ENCODE results near the gene OCA2. TPM values are rescaled to one million over a fixed set of nuclear protein-coding genes. Genes with fewer than 3 reads are reported as not detected.

OCA2 gene
- total and polyA plus RNA-seq, 2 of the 4 experiments (the other 2 are of a cell fraction): under 0.01 to 0.03 TPM

- no TSS peak for BruUV-seq (replicated peaks)
- H4K8ac ChIP-seq (ENCODE audit: low read depth in 2 of 2, low read length in 2 of 2): no peak overlapping the region
- peak; percentile 100 for ATAC-seq (ENCODE audit: low read depth)
- H3K27ac ChIP-seq (ENCODE audit: insufficient read depth, low read length): no peak overlapping the region
- no peak overlapping the region for H3K4me3 ChIP-seq (ENCODE audit: insufficient read depth, low read depth, low read length)
- no peak overlapping the region for H2BK5ac ChIP-seq (ENCODE audit: low read depth, low read length, poor library complexity, severe bottlenecking)
- no peak overlapping the region for H2BK20ac ChIP-seq (ENCODE audit: low read depth, low read length)
- H3K18ac ChIP-seq (ENCODE audit: low read depth, low read length): no peak overlapping the region
- H2BK120ac ChIP-seq (ENCODE audit: low read depth, low read length): no peak overlapping the region
- H3K4me1 ChIP-seq (ENCODE audit: control insufficient read depth, insufficient read depth, low read length): no peaks in the 10 kb centered on the region
- H2BK15ac ChIP-seq (ENCODE audit: low read depth, low read length): no peak overlapping the region
- H3K79me1 ChIP-seq (ENCODE audit: low read depth in 1 of 2, low read length in 2 of 2): no peaks in the 10 kb centered on the region
- H2AFZ ChIP-seq (replicated peaks; ENCODE audit: low read length, poor library complexity): peak overlapping the region; percentile 73
- H3K9me3 ChIP-seq (ENCODE audit: control insufficient read depth, insufficient read depth, low read length): no peaks in the 10 kb centered on the region
- no peak overlapping the region for H3K56ac ChIP-seq (ENCODE audit: extremely low read depth, insufficient read depth, low read length)
- dilution Hi-C loops (cut with HindIII; ENCODE audit: low sequenced_read_pairs, unreplicated experiment): no loop called here
- H3K4ac ChIP-seq (ENCODE audit: low read depth, low read length): no peak overlapping the region
- ChIA-PET POLR2A (ENCODE audit: unreplicated experiment) (no interaction called here), CTCF (no interaction called here)
- peak; percentile 61 for TF ChIP-seq RAD21 (IDR thresholded peaks at IDR 0.05; ENCODE audit: low read length)
- no peak for TF ChIP-seq MAFK (IDR thresholded peaks at IDR 0.05; ENCODE audit: low read depth, low read length)
- TF ChIP-seq CTCF (conservative IDR thresholded peaks at IDR 0.05; ENCODE audit: low read depth, low read length): peak; percentile 66
- TF ChIP-seq SMC3 (IDR thresholded peaks at IDR 0.05; ENCODE audit: low read depth, low read length): peak; percentile 39
- no peak overlapping the region for H3K4me2 ChIP-seq (ENCODE audit: low read depth, low read length)
- no CpG with 5 or more reads among the region's 2 CpGs for WGBS, 2 experiments (ENCODE audit: extremely low coverage in 2 of 2, insufficient read length in 1 of 2)
- no peak overlapping the region for H2AK5ac ChIP-seq (ENCODE audit: low read depth, low read length)
- DNase-seq: peak; percentile 46
- H3K23ac ChIP-seq (ENCODE audit: low read depth, low read length): no peak overlapping the region
- H3K14ac ChIP-seq (replicated peaks; ENCODE audit: low read depth, low read length): no peak overlapping the region
- in situ Hi-C loops (cut with MboI; ENCODE audit: low sequenced_read_pairs): no loop called here
- H3K9ac ChIP-seq (ENCODE audit: low read depth, low read length): no peak overlapping the region
- no peaks in the 10 kb centered on the region for H3K36me3 ChIP-seq (ENCODE audit: control insufficient read depth, insufficient read depth, low read length)
- no peak overlapping the region for H4K91ac ChIP-seq (ENCODE audit: insufficient read depth, low read depth, low read length)
- no peak overlapping the region for H4K5ac ChIP-seq (ENCODE audit: low read depth, low read length)
- peaks cover 2% of the 10 kb centered on the region; the same call in 1 of the 2 replicates for H3K27me3 ChIP-seq (ENCODE audit: control insufficient read depth, insufficient read depth, low read length)
- no peaks in the 10 kb centered on the region for H3K9me1 ChIP-seq (ENCODE audit: insufficient read depth, low read length)
- no peaks in the 10 kb centered on the region for H4K20me1 ChIP-seq (ENCODE audit: insufficient read depth, low read length)
- intact Hi-C loops (cut with micrococcal nuclease): loop anchor here (1.0 kb wide), 1 partner anchor 37 kb away; no protein-coding TSS in a partner anchor
- H2AK9ac ChIP-seq (replicated peaks; ENCODE audit: low read depth, low read length, poor library complexity): no peak overlapping the region
Observed at GRCh38 chr15:28086175-28086703, 12.9 kb downstream of the OCA2 start.

Data from IMR-90 (cell line).